Naive thymus-derived CD4-positive, alpha-beta T cell (primary cell): ENCODE results near the gene VPS13C. TPM values are rescaled to one million over a fixed set of nuclear protein-coding genes. Genes with fewer than 3 reads are reported as not detected.

ENCODE experiments used
- ATAC-seq: fragments of 150-1000 bp; cut with Tn5 transposase; 2 replicates; pipeline ENCODE4 v1.10.0; 2021; ENCODE audit warnings: mild to moderate bottlenecking, moderate library complexity
- CTCF ChIA-PET: fragments of 350-600 bp; sonication (Branson Sonifier 250); formaldehyde crosslinking; loops from one replicate; lab custom pipeline; 2021; ENCODE audit warnings: antibody characterized with exemption; lab: Charles Lee
- POLR2A ChIA-PET: fragments of 350-600 bp; sonication (Branson Sonifier 250); formaldehyde crosslinking; loops from one replicate; lab custom pipeline; 2021; ENCODE audit warnings: antibody characterized with exemption, inconsistent platforms; lab: Charles Lee
- DNase-seq, 9 donors: peaks; one replicate each; pipeline versions ENCODE4 v3.0.0 to v3.0.0-alpha.2; 2020 to 2022; ENCODE audit warnings: mixed read lengths in 1 of 9
- H3K27ac ChIP-seq: one replicate; pipeline ENCODE4 v1.7.0; 2013; ENCODE audit warnings: mild to moderate bottlenecking, low read depth, low read length, moderate library complexity
- H3K27me3 ChIP-seq, 2 donors: one replicate each; pipeline ENCODE4 v1.7.0; 2013; ENCODE audit warnings: low read length in 2 of 2, mild to moderate bottlenecking in 2 of 2, moderate library complexity in 2 of 2; ENCODE audit not compliant: control insufficient read depth in 2 of 2, insufficient read depth in 2 of 2
- H3K36me3 ChIP-seq, 3 experiments: 1 replicate in 2 of 3; 2 replicates in 1 of 3; pipeline ENCODE4 v1.7.0; 2013; ENCODE audit warnings: low read length in 3 of 3, mild to moderate bottlenecking in 3 of 3, moderate library complexity in 1 of 3; ENCODE audit not compliant: insufficient read depth in 3 of 3, control insufficient read depth in 2 of 3
- H3K4me1 ChIP-seq, 2 donors: one replicate each; pipeline ENCODE4 v1.7.0; 2013; ENCODE audit warnings: low read length in 2 of 2, mild to moderate bottlenecking in 2 of 2, moderate library complexity in 1 of 2; ENCODE audit not compliant: control insufficient read depth in 2 of 2, insufficient read depth in 2 of 2
- H3K4me3 ChIP-seq: 2 replicates; pipeline ENCODE4 v1.7.0; 2013; ENCODE audit warnings: mild to moderate bottlenecking, low read length
- H3K9me3 ChIP-seq, 3 experiments: 1 replicate in 2 of 3; 2 replicates in 1 of 3; pipeline ENCODE4 v1.7.0; 2013; ENCODE audit warnings: low read length in 3 of 3; ENCODE audit not compliant: control insufficient read depth in 2 of 3
- H3K27ac Mint-ChIP-seq, 9 donors: one replicate each; pipeline ENCODE4 v1.8.0; 2020 to 2022; ENCODE audit warnings: mixed read lengths in 9 of 9, mild to moderate bottlenecking in 8 of 9, moderate library complexity in 5 of 9, inconsistent platforms in 2 of 9
- H3K27me3 Mint-ChIP-seq, 5 donors: one replicate each; pipeline ENCODE4 v1.8.0; 2021 to 2022; ENCODE audit warnings: mixed read lengths in 5 of 5, mild to moderate bottlenecking in 1 of 5
- H3K36me3 Mint-ChIP-seq, 5 donors: one replicate each; pipeline ENCODE4 v1.8.0; 2020 to 2022; ENCODE audit warnings: mixed read lengths in 5 of 5, mild to moderate bottlenecking in 3 of 5, inconsistent platforms in 1 of 5
- H3K4me1 Mint-ChIP-seq, 7 donors: one replicate each; pipeline ENCODE4 v1.8.0; 2020 to 2022; ENCODE audit warnings: mixed read lengths in 7 of 7, mild to moderate bottlenecking in 3 of 7, inconsistent platforms in 1 of 7
- H3K4me3 Mint-ChIP-seq, 10 donors: one replicate each; pipeline ENCODE4 v1.8.0; 2020 to 2022; ENCODE audit warnings: mild to moderate bottlenecking in 10 of 10, mixed read lengths in 10 of 10, moderate library complexity in 6 of 10, inconsistent platforms in 2 of 10
- H3K9me3 Mint-ChIP-seq, 11 donors: one replicate each; pipeline ENCODE4 v1.8.0; 2020 to 2022; ENCODE audit warnings: mixed read lengths in 11 of 11, mild to moderate bottlenecking in 4 of 11, inconsistent platforms in 1 of 11, moderate library complexity in 1 of 11
- intact Hi-C, 2 donors: fragments of 100-400 bp; cut with micrococcal nuclease; formaldehyde crosslinking; loops; one replicate each; pipeline ENCODE4 v1.15.1; 2023
- polyA plus RNA-seq, 2 donors: library from polyadenylated mRNA; unstranded; fragments of 300-500 nt; fragmentation: Illumina TruSeq; gene quantifications; one replicate each; pipeline ENCODE4 v1.2.3, GENCODE V29; 2021
- total RNA-seq, 6 experiments: library from RNA in 5 of 6; stranded (reverse) in 5 of 6; gene quantifications; 1 replicate in 5 of 6; 2 replicates in 1 of 6; pipeline ENCODE4 v1.2.3 and lab custom pipeline; 2021 to 2026

VPS13C gene
- total and polyA plus RNA-seq, 7 experiments from 2014 or later = 12.7 to 159 (median 108) TPM

DNA sequence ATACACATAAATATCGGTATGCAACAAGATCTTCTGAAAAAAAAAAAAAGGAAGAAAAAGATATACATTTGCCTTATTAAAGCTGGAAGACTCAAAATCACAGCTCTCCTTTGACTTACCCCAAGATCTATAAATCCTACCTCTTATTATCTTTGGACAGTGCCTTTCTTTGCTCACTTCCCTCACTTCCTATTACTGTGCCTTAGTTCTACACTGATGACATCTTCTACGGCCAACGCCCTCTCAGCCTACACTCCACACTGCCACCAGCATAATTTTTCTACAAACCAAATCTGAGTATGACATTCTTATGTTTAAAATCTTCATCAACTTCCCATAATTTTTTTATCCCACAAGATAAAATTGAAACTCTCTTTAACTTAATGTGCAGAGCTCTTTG lies 137.1 kb downstream of the VPS13C start:
- no peaks in the 10 kb centered on the region for H3K27me3 ChIP-seq
- intact Hi-C loops = no loop called here
- H3K27ac Mint-ChIP-seq = no peak overlapping the region
- H3K4me3 Mint-ChIP-seq = no peak overlapping the region
- H3K27ac ChIP-seq = no peak overlapping the region
- ChIA-PET CTCF (no interaction called here), POLR2A (interaction anchor here (0.7 kb wide), 1 partner anchor 1631 kb away, joined by 3 read pairs; no protein-coding TSS in a partner anchor)
- H3K4me1 ChIP-seq = no peaks in the 10 kb centered on the region
- ATAC-seq = no peak
- no peaks in the 10 kb centered on the region for H3K27me3 Mint-ChIP-seq
- no peak for DNase-seq
- H3K36me3 ChIP-seq = peaks cover 7 to 36% (median 18%) of the 10 kb centered on the region in 3 experiments
- H3K36me3 Mint-ChIP-seq = peaks cover 0 to 39% (median 19%) of the 10 kb centered on the region in 5 donors
- no peaks in the 10 kb centered on the region for H3K9me3 ChIP-seq
- peaks cover 0 to 2% (median 0%) of the 10 kb centered on the region in 11 donors for H3K9me3 Mint-ChIP-seq
- H3K4me1 Mint-ChIP-seq = peaks cover 0 to 3% (median 0%) of the 10 kb centered on the region in 7 donors
- no peak overlapping the region for H3K4me3 ChIP-seq

DNA sequence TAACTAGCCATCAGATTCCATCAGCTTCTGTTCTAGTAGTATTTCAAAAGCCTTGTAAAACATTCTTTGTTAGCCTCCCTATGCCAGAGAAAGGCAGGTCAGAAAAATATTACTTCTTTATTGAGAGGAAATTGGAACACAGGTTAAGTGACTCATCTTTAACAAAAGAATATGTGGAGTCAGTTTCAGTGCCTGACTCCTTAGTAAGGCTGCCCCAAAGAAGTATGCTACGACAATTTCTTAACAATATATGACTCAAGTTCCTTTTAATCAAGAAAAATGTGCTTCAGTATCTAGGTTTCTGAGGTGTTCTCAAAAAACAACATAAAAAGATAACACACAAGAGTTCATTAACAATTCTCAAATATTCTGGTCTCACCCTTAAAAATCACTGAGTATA lies 139.2 kb downstream of the VPS13C start:
- Histone ChIP-seq H3K36me3 (peaks cover 14 to 43% (median 19%) of the 10 kb centered on the region in 3 experiments), H3K4me3 (no peak overlapping the region), H3K27ac (no peak overlapping the region), H3K27me3 (no peaks in the 10 kb centered on the region), H3K9me3 (no peaks in the 10 kb centered on the region), H3K4me1 (no peaks in the 10 kb centered on the region)
- peaks cover 0 to 41% (median 23%) of the 10 kb centered on the region in 5 donors for H3K36me3 Mint-ChIP-seq
- no peaks in the 10 kb centered on the region for H3K27me3 Mint-ChIP-seq
- ATAC-seq = no peak
- H3K27ac Mint-ChIP-seq = no peak overlapping the region
- H3K9me3 Mint-ChIP-seq = peaks cover 0 to 2% (median 0%) of the 10 kb centered on the region in 11 donors
- no peak for DNase-seq
- POLR2A ChIA-PET = no interaction called here
- H3K4me1 Mint-ChIP-seq = peaks cover 0 to 3% (median 0%) of the 10 kb centered on the region in 7 donors
- H3K4me3 Mint-ChIP-seq = no peak overlapping the region
- CTCF ChIA-PET = no interaction called here
- intact Hi-C loops = no loop called here

DNA sequence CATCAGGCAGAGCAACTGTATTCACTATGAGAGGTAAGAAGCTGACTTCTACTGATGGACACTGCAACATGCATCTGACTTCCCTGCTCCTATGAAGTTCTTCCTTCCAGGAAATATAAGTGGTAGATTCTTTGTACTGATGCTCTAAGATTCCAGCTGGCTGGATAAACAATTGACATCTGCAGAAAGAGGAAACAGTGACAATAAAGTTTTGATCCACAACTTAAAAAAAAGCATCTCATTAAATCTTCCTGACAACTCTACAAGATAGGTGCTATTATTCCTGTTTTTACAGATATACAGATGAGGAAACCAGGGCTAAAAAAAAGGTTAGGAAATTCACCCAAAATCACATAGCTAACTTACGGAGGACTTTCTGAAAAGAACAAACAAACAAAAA lies 142.8 kb downstream of the VPS13C start:
- no peak overlapping the region for H3K4me3 ChIP-seq
- intact Hi-C loops = loop anchor here in 1 of 2 donors (5.0 kb wide), 1 partner anchor 50 kb away; no protein-coding TSS in a partner anchor
- H3K27ac Mint-ChIP-seq = peak overlapping the region in 2 of 9 donors; percentile 16 to 34
- H3K4me1 Mint-ChIP-seq = no peaks in the 10 kb centered on the region
- no peaks in the 10 kb centered on the region for H3K9me3 ChIP-seq
- H3K4me1 ChIP-seq = no peaks in the 10 kb centered on the region
- no peaks in the 10 kb centered on the region for H3K27me3 ChIP-seq
- H3K4me3 Mint-ChIP-seq = no peak overlapping the region
- peaks cover 17 to 67% (median 21%) of the 10 kb centered on the region in 3 experiments for H3K36me3 ChIP-seq
- CTCF ChIA-PET = interaction anchor here (0.6 kb wide), 1 partner anchor 1267 kb away, joined by 5 read pairs; no protein-coding TSS in a partner anchor
- H3K9me3 Mint-ChIP-seq = no peaks in the 10 kb centered on the region
- DNase-seq (no peak), ATAC-seq (no peak)
- peaks cover 12 to 50% (median 33%) of the 10 kb centered on the region in 5 donors for H3K36me3 Mint-ChIP-seq
- POLR2A ChIA-PET = no interaction called here
- no peaks in the 10 kb centered on the region for H3K27me3 Mint-ChIP-seq
- no peak overlapping the region for H3K27ac ChIP-seq

DNA sequence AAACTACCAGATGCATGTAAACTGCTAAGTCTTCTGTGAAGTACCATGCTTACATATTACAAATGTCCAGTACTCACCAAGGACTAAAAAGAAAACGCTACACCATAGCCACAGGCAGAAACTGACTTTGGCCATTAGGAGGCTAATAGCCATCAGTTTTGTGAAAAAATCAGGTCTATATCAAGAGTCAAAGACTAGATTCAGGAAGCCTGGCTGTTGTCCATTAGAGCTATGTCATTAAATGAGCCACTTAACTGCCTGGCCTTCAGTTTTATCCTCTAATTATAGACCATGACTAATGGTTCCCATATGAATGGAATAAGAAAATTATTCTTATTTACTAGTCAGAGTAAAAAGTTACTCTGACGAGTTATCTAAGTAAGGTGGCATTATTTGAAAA lies 144.1 kb downstream of the VPS13C start:
- Histone ChIP-seq H3K4me3 (no peak overlapping the region), H3K36me3 (peaks cover 11 to 57% (median 14%) of the 10 kb centered on the region in 3 experiments), H3K9me3 (no peaks in the 10 kb centered on the region), H3K27ac (no peak overlapping the region), H3K4me1 (no peaks in the 10 kb centered on the region), H3K27me3 (no peaks in the 10 kb centered on the region)
- Mint-ChIP-seq H3K27ac (no peak overlapping the region), H3K9me3 (no peaks in the 10 kb centered on the region), H3K4me3 (no peak overlapping the region), H3K36me3 (peaks cover 15 to 51% (median 39%) of the 10 kb centered on the region in 5 donors), H3K4me1 (no peaks in the 10 kb centered on the region), H3K27me3 (no peaks in the 10 kb centered on the region)
- no peak for DNase-seq
- ChIA-PET CTCF (no interaction called here), POLR2A (no interaction called here)
- ATAC-seq = no peak
- intact Hi-C loops = loop anchor here in 1 of 2 donors (5.0 kb wide), 1 partner anchor 51 kb away; no protein-coding TSS in a partner anchor

DNA sequence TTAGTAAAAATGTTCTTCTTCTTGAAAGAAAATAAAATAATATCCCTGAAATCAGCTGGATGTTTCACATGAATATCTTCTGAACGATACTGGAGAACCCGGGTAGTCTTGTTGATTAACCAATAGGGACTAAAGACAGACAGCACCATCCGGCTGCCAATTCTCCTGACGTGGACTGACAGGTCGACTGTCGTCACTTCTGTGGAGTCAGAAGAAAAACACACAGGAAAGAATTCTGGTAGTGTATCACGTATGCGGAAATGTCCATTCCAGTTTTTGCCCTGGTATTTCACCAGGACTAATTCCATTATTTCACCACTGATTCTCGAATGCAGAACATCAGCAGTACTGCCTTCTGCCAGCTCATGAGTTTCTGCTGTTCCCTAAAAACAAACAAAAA lies 144.6 kb downstream of the VPS13C start:
- Mint-ChIP-seq H3K4me1 (no peaks in the 10 kb centered on the region), H3K9me3 (no peaks in the 10 kb centered on the region), H3K36me3 (peaks cover 18 to 54% (median 40%) of the 10 kb centered on the region in 5 donors), H3K27me3 (no peaks in the 10 kb centered on the region), H3K4me3 (no peak overlapping the region), H3K27ac (no peak overlapping the region)
- Histone ChIP-seq H3K9me3 (no peaks in the 10 kb centered on the region), H3K27ac (no peak overlapping the region), H3K4me3 (no peak overlapping the region), H3K27me3 (no peaks in the 10 kb centered on the region), H3K36me3 (peaks cover 14 to 57% (median 15%) of the 10 kb centered on the region in 3 experiments), H3K4me1 (no peaks in the 10 kb centered on the region)
- ATAC-seq = no peak
- POLR2A ChIA-PET = no interaction called here
- CTCF ChIA-PET = no interaction called here
- intact Hi-C loops = loop anchor here in 1 of 2 donors (5.0 kb wide), 1 partner anchor 52 kb away; no protein-coding TSS in a partner anchor
- DNase-seq = no peak

DNA sequence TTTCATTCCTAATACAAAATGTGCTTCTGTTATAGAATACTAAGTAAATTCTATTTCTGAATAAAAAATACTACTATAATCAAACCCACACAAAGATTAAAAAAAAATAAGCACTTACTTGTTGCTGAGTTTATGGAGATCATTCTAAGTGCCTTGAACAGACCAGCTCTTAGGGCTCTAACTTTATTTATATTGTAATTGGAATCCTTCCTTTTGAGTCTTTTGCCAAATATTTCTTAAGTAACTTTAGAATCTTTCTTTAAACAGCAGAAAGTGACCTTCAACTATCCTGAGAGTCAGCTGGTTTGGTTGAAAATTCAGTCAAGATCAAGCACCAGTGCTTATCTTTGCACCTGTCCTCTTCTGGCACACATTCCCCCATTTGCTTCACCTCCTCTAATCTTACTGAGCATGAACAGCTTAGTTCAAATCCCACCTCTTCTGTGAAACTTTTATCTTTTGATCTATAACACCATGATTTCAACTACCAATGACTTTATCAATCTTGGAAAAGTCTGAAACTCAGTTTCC lies 149.3 kb downstream of the VPS13C start:
- ATAC-seq (no peak), DNase-seq (no peak)
- Histone ChIP-seq H3K27me3 (no peaks in the 10 kb centered on the region), H3K4me1 (no peaks in the 10 kb centered on the region), H3K36me3 (peaks cover 14 to 67% (median 21%) of the 10 kb centered on the region in 3 experiments), H3K9me3 (no peaks in the 10 kb centered on the region), H3K4me3 (no peak overlapping the region), H3K27ac (no peak overlapping the region)
- intact Hi-C loops = no loop called here
- peaks cover 0 to 4% (median 0%) of the 10 kb centered on the region in 7 donors for H3K4me1 Mint-ChIP-seq
- H3K27me3 Mint-ChIP-seq = no peaks in the 10 kb centered on the region
- POLR2A ChIA-PET = no interaction called here
- no peak overlapping the region for H3K4me3 Mint-ChIP-seq
- H3K9me3 Mint-ChIP-seq = peaks cover 0 to 5% (median 0%) of the 10 kb centered on the region in 11 donors
- peaks cover 24 to 73% (median 67%) of the 10 kb centered on the region in 5 donors for H3K36me3 Mint-ChIP-seq
- peak overlapping the region in 1 of 9 donors; percentile 5 for H3K27ac Mint-ChIP-seq
- CTCF ChIA-PET = no interaction called here

DNA sequence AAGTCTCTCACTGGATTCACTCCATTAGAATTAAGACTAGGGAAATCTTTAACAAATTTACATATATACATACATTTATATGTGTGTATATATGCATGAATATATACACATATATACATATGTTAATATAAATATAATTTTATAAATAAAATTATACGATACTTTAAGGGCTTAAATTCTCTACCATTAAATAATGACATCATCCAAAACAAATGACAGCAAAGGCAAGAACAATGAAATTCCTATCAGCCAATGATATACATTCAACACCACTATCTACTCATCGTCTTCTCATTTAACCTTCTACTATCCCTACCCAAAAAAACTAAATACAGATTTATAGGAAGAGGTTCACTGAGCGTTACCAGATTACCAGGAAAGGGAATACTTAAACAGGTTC lies 152.0 kb downstream of the VPS13C start:
- ChIA-PET CTCF (no interaction called here), POLR2A (no interaction called here)
- peaks cover 0 to 4% (median 0%) of the 10 kb centered on the region in 7 donors for H3K4me1 Mint-ChIP-seq
- peaks cover 0 to 16% (median 3%) of the 10 kb centered on the region in 11 donors for H3K9me3 Mint-ChIP-seq
- H3K36me3 Mint-ChIP-seq = peaks cover 31 to 81% (median 71%) of the 10 kb centered on the region in 5 donors
- no peaks in the 10 kb centered on the region for H3K27me3 Mint-ChIP-seq
- no peaks in the 10 kb centered on the region for H3K27me3 ChIP-seq
- peaks cover 9 to 56% (median 21%) of the 10 kb centered on the region in 3 experiments for H3K36me3 ChIP-seq
- H3K9me3 ChIP-seq = no peaks in the 10 kb centered on the region
- DNase-seq (no peak), ATAC-seq (no peak)
- H3K27ac Mint-ChIP-seq = no peak overlapping the region
- H3K27ac ChIP-seq = no peak overlapping the region
- H3K4me3 ChIP-seq = no peak overlapping the region
- intact Hi-C loops = no loop called here
- H3K4me1 ChIP-seq = no peaks in the 10 kb centered on the region
- H3K4me3 Mint-ChIP-seq = no peak overlapping the region
